ENCODE measurements around the gene HMCN2.

The HMCN2 gene

GRCh38 chr9:130408669-130409068 lies 143.1 kb downstream of the HMCN2 start:
- Histone ChIP-seq H3K27me3 (ENCODE audit: insufficient read depth, low read depth) (peaks cover 65% of the 10 kb centered on the region), H3K9ac (no peak overlapping the region), H2AFZ (ENCODE audit: low read depth) (no peak overlapping the region), H3K36me3 (ENCODE audit: insufficient read depth) (no peaks in the 10 kb centered on the region), H3K4me2 (no peak overlapping the region), H4K20me1 (ENCODE audit: insufficient read depth) (no peaks in the 10 kb centered on the region), H3K4me3 (IDR thresholded peaks at IDR 0.05; ENCODE audit: insufficient read depth, low read depth, low read length) (no peak overlapping the region), H3K79me2 (ENCODE audit: insufficient read depth, low read depth) (no peaks in the 10 kb centered on the region), H3K27ac (no peak overlapping the region), H3K4me1 (ENCODE audit: low read depth, poor library complexity, severe bottlenecking) (no peaks in the 10 kb centered on the region)
- TF ChIP-seq CTCF (conservative IDR thresholded peaks at IDR 0.05; ENCODE audit: low read depth, low read length), result no peak

GRCh38 chr9:130409246-130409645 lies 143.7 kb downstream of the HMCN2 start:
- H3K4me1 ChIP-seq (ENCODE audit: low read depth, poor library complexity, severe bottlenecking), result no peaks in the 10 kb centered on the region
- H3K27me3 ChIP-seq (ENCODE audit: insufficient read depth, low read depth), result peaks cover 65% of the 10 kb centered on the region
- no peak overlapping the region for H3K9ac ChIP-seq
- H3K36me3 ChIP-seq (ENCODE audit: insufficient read depth), result no peaks in the 10 kb centered on the region
- TF ChIP-seq CTCF (conservative IDR thresholded peaks at IDR 0.05; ENCODE audit: low read depth, low read length), result no peak
- H3K4me3 ChIP-seq (IDR thresholded peaks at IDR 0.05; ENCODE audit: insufficient read depth, low read depth, low read length), result no peak overlapping the region
- no peak overlapping the region for H3K27ac ChIP-seq
- H3K79me2 ChIP-seq (ENCODE audit: insufficient read depth, low read depth), result no peaks in the 10 kb centered on the region
- no peak overlapping the region for H2AFZ ChIP-seq (ENCODE audit: low read depth)
- H4K20me1 ChIP-seq (ENCODE audit: insufficient read depth), result no peaks in the 10 kb centered on the region
- no peak overlapping the region for H3K4me2 ChIP-seq

- Histone ChIP-seq H3K9ac (no peak overlapping the region), H3K4me1 (ENCODE audit: low read depth, poor library complexity, severe bottlenecking) (no peaks in the 10 kb centered on the region), H3K79me2 (ENCODE audit: insufficient read depth, low read depth) (no peaks in the 10 kb centered on the region), H3K4me2 (no peak overlapping the region), H2AFZ (ENCODE audit: low read depth) (no peak overlapping the region), H3K27me3 (ENCODE audit: insufficient read depth, low read depth) (peaks cover 65% of the 10 kb centered on the region; the same call in 1 of the 2 replicates), H3K36me3 (ENCODE audit: insufficient read depth) (no peaks in the 10 kb centered on the region), H3K27ac (no peak overlapping the region), H3K4me3 (IDR thresholded peaks at IDR 0.05; ENCODE audit: insufficient read depth, low read depth, low read length) (no peak overlapping the region), H4K20me1 (ENCODE audit: insufficient read depth) (no peaks in the 10 kb centered on the region)
- TF ChIP-seq CTCF (conservative IDR thresholded peaks at IDR 0.05; ENCODE audit: low read depth, low read length), result no peak
Observed at GRCh38 chr9:130410443-130410842, 144.9 kb downstream of the HMCN2 start.

- H3K9ac ChIP-seq, result no peak overlapping the region
- H3K27ac ChIP-seq, result no peak overlapping the region
- no peak for TF ChIP-seq CTCF (conservative IDR thresholded peaks at IDR 0.05; ENCODE audit: low read depth, low read length)
- no peak overlapping the region for H2AFZ ChIP-seq (ENCODE audit: low read depth)
- no peaks in the 10 kb centered on the region for H3K36me3 ChIP-seq (ENCODE audit: insufficient read depth)
- no peaks in the 10 kb centered on the region for H4K20me1 ChIP-seq (ENCODE audit: insufficient read depth)
- H3K27me3 ChIP-seq (ENCODE audit: insufficient read depth, low read depth), result peaks cover 67% of the 10 kb centered on the region; the same call in 1 of the 2 replicates
- no peaks in the 10 kb centered on the region for H3K4me1 ChIP-seq (ENCODE audit: low read depth, poor library complexity, severe bottlenecking)
- no peaks in the 10 kb centered on the region for H3K79me2 ChIP-seq (ENCODE audit: insufficient read depth, low read depth)
- no peak overlapping the region for H3K4me2 ChIP-seq
- H3K4me3 ChIP-seq (IDR thresholded peaks at IDR 0.05; ENCODE audit: insufficient read depth, low read depth, low read length), result no peak overlapping the region
Observed at GRCh38 chr9:130411566-130411915, 146.0 kb downstream of the HMCN2 start.
